KOPT-K1 (cell line): ENCODE results near the gene A4GALT.

Experiments used
- H3K27ac ChIP-seq: fragments of 200-600 bp; sonication (generic); 2 replicates; pipeline ENCODE4 v1.5.1; 2016; ENCODE audit warnings: antibody characterized with exemption, mild to moderate bottlenecking, low read depth, low read length; ENCODE audit not compliant: poor library complexity, severe bottlenecking
- H3K36me3 ChIP-seq: fragments of 200-600 bp; sonication (generic); 2 replicates; pipeline ENCODE4 v1.5.1; 2017; ENCODE audit warnings: antibody characterized with exemption, mild to moderate bottlenecking, low read length, moderate library complexity; ENCODE audit not compliant: insufficient read depth
- H3K9me3 ChIP-seq: fragments of 200-600 bp; sonication (generic); 2 replicates; pipeline ENCODE4 v1.5.1; 2017; ENCODE audit warnings: antibody characterized with exemption, low read length, mild to moderate bottlenecking; ENCODE audit not compliant: insufficient read depth, poor library complexity, severe bottlenecking

Gene A4GALT

GRCh38 chr22:42719133-42719532 is 1.5 kb downstream of the A4GALT start:
- Histone ChIP-seq H3K27ac (no peak overlapping the region), H3K36me3 (no peaks in the 10 kb centered on the region)

GRCh38 chr22:42717197-42717928 is 3.3 kb downstream of the A4GALT start:
- no peaks in the 10 kb centered on the region for H3K9me3 ChIP-seq
- no peak overlapping the region for H3K27ac ChIP-seq
- H3K36me3 ChIP-seq, result no peaks in the 10 kb centered on the region

More at GRCh38 chr22:42719133-42719532, 1.5 kb downstream of the A4GALT start:
- no peaks in the 10 kb centered on the region for H3K9me3 ChIP-seq

- H3K36me3 ChIP-seq, result no peaks in the 10 kb centered on the region
- H3K27ac ChIP-seq, result no peak overlapping the region
- H3K9me3 ChIP-seq, result no peaks in the 10 kb centered on the region
Observed at GRCh38 chr22:42716649-42717127, 4.0 kb downstream of the A4GALT start.

- Histone ChIP-seq H3K36me3 (no peaks in the 10 kb centered on the region), H3K27ac (no peak overlapping the region), H3K9me3 (no peaks in the 10 kb centered on the region)
Observed at GRCh38 chr22:42716221-42716620, 4.4 kb downstream of the A4GALT start.

- no peaks in the 10 kb centered on the region for H3K36me3 ChIP-seq
- H3K27ac ChIP-seq, result no peak overlapping the region
- peaks cover 6% of the 10 kb centered on the region for H3K9me3 ChIP-seq
Observed at GRCh38 chr22:42714768-42715390, 5.8 kb downstream of the A4GALT start.

- Histone ChIP-seq H3K36me3 (no peaks in the 10 kb centered on the region), H3K27ac (no peak overlapping the region), H3K9me3 (peaks cover 11% of the 10 kb centered on the region)
Observed at GRCh38 chr22:42714308-42714707, 6.4 kb downstream of the A4GALT start.

GRCh38 chr22:42711895-42712837 is 8.5 kb downstream of the A4GALT start:
- Histone ChIP-seq H3K27ac (no peak overlapping the region), H3K36me3 (no peaks in the 10 kb centered on the region), H3K9me3 (peaks cover 13% of the 10 kb centered on the region)

- peaks cover 13% of the 10 kb centered on the region for H3K9me3 ChIP-seq
- H3K36me3 ChIP-seq, result no peaks in the 10 kb centered on the region
- H3K27ac ChIP-seq, result no peak overlapping the region
Observed at GRCh38 chr22:42711281-42711731, 9.4 kb downstream of the A4GALT start.

GRCh38 chr22:42708417-42708816 is 12.3 kb downstream of the A4GALT start:
- Histone ChIP-seq H3K36me3 (no peaks in the 10 kb centered on the region), H3K9me3 (peaks cover 13% of the 10 kb centered on the region), H3K27ac (no peak overlapping the region)

- Histone ChIP-seq H3K27ac (no peak overlapping the region), H3K9me3 (peaks cover 13% of the 10 kb centered on the region), H3K36me3 (no peaks in the 10 kb centered on the region)
Observed at GRCh38 chr22:42707496-42707895, 13.2 kb downstream of the A4GALT start.

GRCh38 chr22:42704896-42705295 is 15.8 kb downstream of the A4GALT start:
- Histone ChIP-seq H3K9me3 (peaks cover 7% of the 10 kb centered on the region), H3K36me3 (no peaks in the 10 kb centered on the region), H3K27ac (no peak overlapping the region)

- H3K27ac ChIP-seq, result no peak overlapping the region
- no peaks in the 10 kb centered on the region for H3K9me3 ChIP-seq
- H3K36me3 ChIP-seq, result no peaks in the 10 kb centered on the region
Observed at GRCh38 chr22:42702675-42703074, 18.0 kb downstream of the A4GALT start.

- H3K36me3 ChIP-seq, result no peaks in the 10 kb centered on the region
- no peaks in the 10 kb centered on the region for H3K9me3 ChIP-seq
- no peak overlapping the region for H3K27ac ChIP-seq
Observed at GRCh38 chr22:42701694-42702093, 19.0 kb downstream of the A4GALT start.

- H3K36me3 ChIP-seq, result no peaks in the 10 kb centered on the region
- no peaks in the 10 kb centered on the region for H3K9me3 ChIP-seq
- H3K27ac ChIP-seq, result no peak overlapping the region
Observed at GRCh38 chr22:42700901-42701300, 19.8 kb downstream of the A4GALT start.

GRCh38 chr22:42700355-42700754 is 20.3 kb downstream of the A4GALT start:
- no peak overlapping the region for H3K27ac ChIP-seq
- no peaks in the 10 kb centered on the region for H3K9me3 ChIP-seq
- H3K36me3 ChIP-seq, result no peaks in the 10 kb centered on the region
